Testis (tissue), 2 donors: Measurements from ENCODE around the gene DLG5.

Source experiments
- CTCF ChIP-seq, 3 experiments: fragments of 450-650 bp in 2 of 3; fragments of 200-600 bp in 1 of 3; sonication (generic) in 1 of 3; IDR thresholded peaks; one replicate each; pipeline ENCODE4 v1.5.1; 2016 to 2019; ENCODE audit warnings: antibody characterized with exemption in 3 of 3, mild to moderate bottlenecking in 2 of 3, moderate library complexity in 1 of 3
- POLR2A ChIP-seq: fragments of 450-650 bp; IDR thresholded peaks from one replicate; pipeline ENCODE4 v1.6.1; 2017; ENCODE audit warnings: antibody characterized with exemption, mild to moderate bottlenecking, moderate library complexity

GRCh38 chr10:77845451-77845850 lies 81.1 kb downstream of the DLG5 start:
- TF ChIP-seq POLR2A (no peak), CTCF (IDR thresholded peaks at IDR 0.05) (no peak)
